ENCODE measurements around the gene RABL6.
"Not testable (repeated sequence)": the region's sequence is repeated elsewhere in the genome, so short reads cannot be mapped to it uniquely, and the experiment has no call there.

RABL6 gene

GRCh38 chr9:136837856-136838277 lies 30.1 kb downstream of the RABL6 start:
- peaks cover 38% of the 10 kb centered on the region for H3K4me1 ChIP-seq (ENCODE audit: control insufficient read depth, insufficient read depth, low read length)
- WGBS, 2 experiments: 95 to 96% methylated on average over 15 of the region's 15 CpGs
- H3K27ac ChIP-seq (ENCODE audit: insufficient read depth, low read depth, low read length, poor library complexity, severe bottlenecking); H3K4me3 ChIP-seq (ENCODE audit: insufficient read depth, low read depth, low read length); H3K27me3 ChIP-seq (ENCODE audit: control insufficient read depth, insufficient read depth, low read length, poor library complexity, severe bottlenecking); H3K36me3 ChIP-seq (ENCODE audit: control insufficient read depth, insufficient read depth, low read length); H3K9me3 ChIP-seq (ENCODE audit: control insufficient read depth, low read length): not testable (repeated sequence)

DNA sequence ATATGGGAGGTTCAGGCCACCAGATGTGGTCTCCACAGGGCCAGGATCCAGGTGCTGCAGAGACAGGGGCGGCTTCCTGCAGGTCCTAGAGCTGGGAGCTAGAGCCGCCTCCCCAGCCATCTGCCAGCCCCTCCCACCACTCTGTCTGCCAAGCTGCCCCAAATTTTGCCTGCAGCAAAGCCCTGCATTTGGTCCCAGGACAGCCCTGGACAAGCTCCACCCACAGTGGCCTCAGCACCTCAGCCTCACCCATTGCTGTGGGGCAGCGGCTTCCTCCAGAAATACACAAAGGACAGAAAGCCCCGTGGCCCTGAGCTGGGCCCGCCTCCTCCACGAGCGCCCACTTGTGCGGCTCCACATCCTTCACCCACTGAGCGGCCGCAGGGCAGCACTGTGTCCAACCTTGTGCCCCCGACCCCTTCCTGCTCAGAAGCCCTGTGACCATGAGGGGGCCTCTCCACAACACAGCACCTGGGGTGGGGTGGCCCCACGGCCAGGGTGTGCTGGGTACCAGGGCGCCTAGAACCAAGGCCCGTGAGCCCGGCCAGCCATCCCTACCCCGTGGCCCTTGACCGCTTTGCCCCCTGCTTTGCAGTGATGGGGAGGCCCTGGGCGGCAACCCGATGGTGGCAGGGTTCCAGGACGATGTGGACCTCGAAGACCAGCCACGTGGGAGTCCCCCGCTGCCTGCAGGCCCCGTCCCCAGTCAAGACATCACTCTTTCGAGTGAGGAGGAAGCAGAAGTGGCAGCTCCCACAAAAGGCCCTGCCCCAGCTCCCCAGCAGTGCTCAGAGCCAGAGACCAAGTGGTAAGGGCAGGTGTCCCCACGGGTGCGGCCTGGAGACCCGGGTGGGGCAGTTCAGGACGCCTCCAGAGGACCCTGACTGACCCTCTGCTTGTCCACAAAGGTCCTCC lies 30.8 kb downstream of the RABL6 start:
- Histone ChIP-seq H3K27me3 (ENCODE audit: control insufficient read depth, insufficient read depth, low read length, poor library complexity, severe bottlenecking) (no peaks in the 10 kb centered on the region), H3K27ac (ENCODE audit: insufficient read depth, low read depth, low read length, poor library complexity, severe bottlenecking) (no peak overlapping the region), H3K36me3 (ENCODE audit: control insufficient read depth, insufficient read depth, low read length) (peaks cover 9% of the 10 kb centered on the region), H3K9me3 (ENCODE audit: control insufficient read depth, low read length) (no peaks in the 10 kb centered on the region), H3K4me1 (ENCODE audit: control insufficient read depth, insufficient read depth, low read length) (peaks cover 41% of the 10 kb centered on the region), H3K4me3 (ENCODE audit: insufficient read depth, low read depth, low read length) (no peak overlapping the region)
- 93% methylated on average over 29 of the region's 29 CpGs for WGBS, 2 experiments

- H3K9me3 ChIP-seq (ENCODE audit: control insufficient read depth, low read length): no peaks in the 10 kb centered on the region
- 90 to 92% methylated on average over 36 of the region's 36 CpGs for WGBS, 2 experiments
- no peak overlapping the region for H3K27ac ChIP-seq (ENCODE audit: insufficient read depth, low read depth, low read length, poor library complexity, severe bottlenecking)
- peaks cover 41% of the 10 kb centered on the region for H3K4me1 ChIP-seq (ENCODE audit: control insufficient read depth, insufficient read depth, low read length)
- H3K4me3 ChIP-seq (ENCODE audit: insufficient read depth, low read depth, low read length): no peak overlapping the region
- H3K27me3 ChIP-seq (ENCODE audit: control insufficient read depth, insufficient read depth, low read length, poor library complexity, severe bottlenecking): peaks cover 7% of the 10 kb centered on the region
- H3K36me3 ChIP-seq (ENCODE audit: control insufficient read depth, insufficient read depth, low read length): peaks cover 9% of the 10 kb centered on the region
Observed at GRCh38 chr9:136839229-136840139, 31.7 kb downstream of the RABL6 start.

DNA sequence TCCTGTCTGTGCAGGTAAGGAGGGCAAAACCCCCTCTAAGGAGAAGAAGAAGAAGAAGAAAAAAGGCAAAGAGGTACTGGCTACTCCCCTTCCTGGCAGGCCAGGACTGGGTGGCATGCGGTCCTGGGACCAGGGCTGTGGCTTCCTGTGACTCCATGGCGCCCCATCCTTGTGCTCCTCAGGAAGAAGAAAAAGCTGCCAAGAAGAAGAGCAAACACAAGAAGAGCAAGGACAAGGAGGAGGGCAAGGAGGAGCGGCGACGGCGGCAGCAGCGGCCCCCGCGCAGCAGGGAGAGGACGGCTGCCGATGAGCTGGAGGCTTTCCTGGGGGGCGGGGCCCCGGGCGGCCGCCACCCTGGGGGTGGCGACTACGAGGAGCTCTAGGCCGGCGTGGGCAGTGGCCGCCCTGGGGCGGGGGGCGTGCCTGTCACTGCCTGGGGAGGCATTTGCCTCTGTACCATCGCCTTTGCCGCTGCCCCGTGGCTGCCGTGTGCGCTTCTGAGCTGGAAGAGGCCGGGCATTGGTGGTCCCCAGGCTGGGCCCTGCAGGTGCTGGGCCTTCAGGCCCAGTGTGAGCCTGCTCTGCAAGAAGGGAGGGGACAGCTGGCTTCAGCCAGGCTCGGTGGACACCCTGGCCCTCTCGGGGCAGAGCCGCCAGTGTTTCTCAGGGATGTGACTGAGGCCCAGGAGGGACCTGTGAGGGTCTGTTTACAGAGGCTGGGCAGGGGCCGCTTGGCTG lies 32.6 kb downstream of the RABL6 start:
- peaks cover 41% of the 10 kb centered on the region for H3K4me1 ChIP-seq (ENCODE audit: control insufficient read depth, insufficient read depth, low read length)
- WGBS, 2 experiments: 72 to 76% methylated on average over 32 of the region's 32 CpGs
- H3K4me3 ChIP-seq (ENCODE audit: insufficient read depth, low read depth, low read length): no peak overlapping the region
- H3K27ac ChIP-seq (ENCODE audit: insufficient read depth, low read depth, low read length, poor library complexity, severe bottlenecking): peak overlapping the region; percentile 50
- H3K36me3 ChIP-seq (ENCODE audit: control insufficient read depth, insufficient read depth, low read length): peaks cover 9% of the 10 kb centered on the region
- peaks cover 13% of the 10 kb centered on the region for H3K27me3 ChIP-seq (ENCODE audit: control insufficient read depth, insufficient read depth, low read length, poor library complexity, severe bottlenecking)
- H3K9me3 ChIP-seq (ENCODE audit: control insufficient read depth, low read length): no peaks in the 10 kb centered on the region

- Histone ChIP-seq H3K36me3 (ENCODE audit: control insufficient read depth, insufficient read depth, low read length) (peaks cover 3% of the 10 kb centered on the region), H3K4me3 (ENCODE audit: insufficient read depth, low read depth, low read length) (no peak overlapping the region), H3K9me3 (ENCODE audit: control insufficient read depth, low read length) (no peaks in the 10 kb centered on the region), H3K27me3 (ENCODE audit: control insufficient read depth, insufficient read depth, low read length, poor library complexity, severe bottlenecking) (peaks cover 20% of the 10 kb centered on the region), H3K4me1 (ENCODE audit: control insufficient read depth, insufficient read depth, low read length) (peaks cover 41% of the 10 kb centered on the region), H3K27ac (ENCODE audit: insufficient read depth, low read depth, low read length, poor library complexity, severe bottlenecking) (peak overlapping the region; percentile 50)
- WGBS, 2 experiments: 70 to 71% methylated on average over 28 of the region's 28 CpGs
Observed at GRCh38 chr9:136840877-136841645, 33.3 kb downstream of the RABL6 start.

- peaks cover 41% of the 10 kb centered on the region for H3K4me1 ChIP-seq (ENCODE audit: control insufficient read depth, insufficient read depth, low read length)
Observed at GRCh38 chr9:136841646-136842379, 34.1 kb downstream of the RABL6 start.

GRCh38 chr9:136842380-136842948 lies 34.7 kb downstream of the RABL6 start, which contains the start of gene AJM1:
AJM1 (plus strand) TSS chr9:136842478; CDS start chr9:136844415, 1,937 bp downstream.
- H3K27me3 ChIP-seq (ENCODE audit: control insufficient read depth, insufficient read depth, low read length, poor library complexity, severe bottlenecking): peaks cover 29% of the 10 kb centered on the region
- H3K36me3 ChIP-seq (ENCODE audit: control insufficient read depth, insufficient read depth, low read length); H3K9me3 ChIP-seq (ENCODE audit: control insufficient read depth, low read length): not testable (repeated sequence)
- H3K27ac ChIP-seq (ENCODE audit: insufficient read depth, low read depth, low read length, poor library complexity, severe bottlenecking): peak within 1 kb of the TSS; percentile 50
- peaks cover 41% of the 10 kb centered on the region for H3K4me1 ChIP-seq (ENCODE audit: control insufficient read depth, insufficient read depth, low read length)
- WGBS, 2 experiments: 6 to 8% methylated on average over 21 to 24 of the region's 27 CpGs
- peak within 1 kb of the TSS; percentile 16 for H3K4me3 ChIP-seq (ENCODE audit: insufficient read depth, low read depth, low read length)

More at GRCh38 chr9:136841646-136842379, 34.1 kb downstream of the RABL6 start:
- 54 to 59% methylated on average over 16 of the region's 16 CpGs for WGBS, 2 experiments
- H3K4me3 ChIP-seq (ENCODE audit: insufficient read depth, low read depth, low read length); H3K9me3 ChIP-seq (ENCODE audit: control insufficient read depth, low read length); H3K36me3 ChIP-seq (ENCODE audit: control insufficient read depth, insufficient read depth, low read length): not testable (repeated sequence)
- Histone ChIP-seq H3K27me3 (ENCODE audit: control insufficient read depth, insufficient read depth, low read length, poor library complexity, severe bottlenecking) (peaks cover 26% of the 10 kb centered on the region), H3K27ac (ENCODE audit: insufficient read depth, low read depth, low read length, poor library complexity, severe bottlenecking) (peak overlapping the region; percentile 50)

DNA sequence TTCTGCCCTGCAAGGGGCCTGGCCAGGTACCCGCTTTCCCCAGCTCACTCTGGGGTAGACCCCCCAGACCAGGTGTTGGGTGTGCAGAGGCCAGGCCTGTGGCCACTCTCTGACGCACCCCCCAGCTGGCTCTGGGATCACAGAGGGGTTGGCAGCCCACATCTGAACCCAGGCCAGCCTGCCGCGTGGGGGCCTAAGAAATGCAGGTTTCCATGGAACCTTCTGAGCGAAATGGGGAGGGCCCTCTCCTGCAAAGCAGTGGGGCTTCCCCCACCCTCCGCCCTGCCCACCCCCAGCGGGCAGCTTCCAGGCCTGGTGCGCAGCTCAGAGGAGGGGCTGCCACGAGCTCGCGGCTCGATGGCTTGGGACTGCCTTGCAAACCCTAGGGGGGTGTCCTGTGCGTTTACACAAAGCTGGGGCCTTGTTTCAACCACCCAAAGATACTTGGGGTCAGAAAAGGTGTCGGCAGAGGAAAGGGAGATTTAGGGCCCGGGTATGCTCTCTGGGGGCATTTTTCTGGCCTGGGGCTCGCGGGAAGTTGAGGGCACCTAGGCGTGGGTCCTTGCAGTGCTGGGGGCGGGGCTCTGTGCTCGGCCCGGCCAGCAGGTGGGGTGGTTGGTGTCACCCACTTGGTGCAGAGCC lies 35.5 kb downstream of the RABL6 start:
- H3K27ac ChIP-seq (ENCODE audit: insufficient read depth, low read depth, low read length, poor library complexity, severe bottlenecking); H3K4me3 ChIP-seq (ENCODE audit: insufficient read depth, low read depth, low read length); H3K36me3 ChIP-seq (ENCODE audit: control insufficient read depth, insufficient read depth, low read length); H3K9me3 ChIP-seq (ENCODE audit: control insufficient read depth, low read length): not testable (repeated sequence)
- Histone ChIP-seq H3K4me1 (ENCODE audit: control insufficient read depth, insufficient read depth, low read length) (peaks cover 41% of the 10 kb centered on the region), H3K27me3 (ENCODE audit: control insufficient read depth, insufficient read depth, low read length, poor library complexity, severe bottlenecking) (peaks cover 29% of the 10 kb centered on the region)
- 65 to 77% methylated on average over 21 of the region's 21 CpGs for WGBS, 2 experiments

Data from ectodermal cell (in vitro differentiated cells).